Upper lobe of left lung (tissue), 4 donors: ENCODE results near the gene DYNLT3.

ENCODE experiments used
- CTCF ChIP-seq, 6 experiments: fragments of 450-650 bp in 4 of 6; fragments of 200-600 bp in 2 of 6; sonication (generic) in 2 of 6; IDR thresholded peaks; one replicate each; pipeline ENCODE4 v1.5.1; 2016 to 2019; ENCODE audit warnings: antibody characterized with exemption in 6 of 6
- EP300 ChIP-seq, 4 donors: sonication (generic); formaldehyde crosslinking; IDR thresholded peaks; one replicate each; pipeline ENCODE4 v1.5.1; 2017; ENCODE audit warnings: antibody characterized with exemption in 4 of 4, control low read depth in 2 of 4

DNA sequence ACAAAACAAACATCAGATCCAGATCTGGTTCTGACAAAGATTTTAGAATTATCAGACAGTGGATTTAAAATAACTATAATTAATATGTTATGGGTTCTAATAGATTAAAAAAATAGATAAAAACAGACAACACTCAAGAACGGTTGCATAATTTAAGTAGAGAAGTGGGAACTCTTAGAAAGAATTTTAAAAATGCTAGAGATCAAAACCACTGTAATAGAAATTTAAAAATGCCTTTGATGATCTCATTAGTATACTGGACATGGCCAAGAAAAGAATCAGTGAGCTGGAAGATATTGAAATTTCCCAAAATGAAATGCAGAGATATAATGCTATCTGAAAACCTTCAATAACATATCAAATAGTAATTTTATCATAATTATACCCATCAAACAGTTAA, 28.3 kb upstream of the DYNLT3 start:
- TF ChIP-seq CTCF (IDR thresholded peaks at IDR 0.05) (no peak), EP300 (IDR thresholded peaks at IDR 0.05) (no peak)
